Endothelial cell of umbilical vein (primary cell): Measurements from ENCODE around the gene CEP164. TPM values are rescaled to one million over a fixed set of nuclear protein-coding genes. Genes with fewer than 3 reads are reported as not detected.

ENCODE experiments used
- BruUV-seq: library from RNA; stranded (reverse); fragments of 400-500 nt; replicated peaks from 2 replicates; lab custom pipeline; 2021; lab: Mats Ljungman, UMichigan
- CTCF ChIA-PET: fragments of 300-600, 350-600 bp; sonication (Branson Sonifier 250); formaldehyde crosslinking; loops from one replicate; lab custom pipeline; 2021; ENCODE audit warnings: antibody characterized with exemption, inconsistent platforms; lab: Charles Lee
- POLR2A ChIA-PET: fragments of 300-600, 350-600 bp; sonication (Branson Sonifier 250); formaldehyde crosslinking; loops from one replicate; lab custom pipeline; 2021; ENCODE audit warnings: antibody characterized with exemption, inconsistent platforms; lab: Charles Lee
- DNase-seq: peaks from one replicate; pipeline ENCODE4 v3.0.0-alpha.2; 2011; ENCODE audit warnings: low read depth, low spot score
- FAIRE-seq: peaks from 2 replicates; lab custom pipeline; 2011; peaks lifted over from hg19 to GRCh38; lab: Jason Lieb, UNC
- H2AFZ ChIP-seq: 2 replicates; pipeline ENCODE4 v1.6.0; 2012; ENCODE audit warnings: low read depth, low read length, control low read depth, inconsistent platforms
- H3K27ac ChIP-seq: 2 replicates; pipeline ENCODE4 v1.5.1; 2011; ENCODE audit warnings: low read depth, mild to moderate bottlenecking, control low read depth, low read length, moderate library complexity; ENCODE audit not compliant: insufficient read depth
- H3K27me3 ChIP-seq, 2 experiments: 2 replicates each; pipeline versions ENCODE4 v1.6.0 to v1.6.1; 2011; ENCODE audit warnings: low read length in 2 of 2, mixed read lengths in 1 of 2; ENCODE audit not compliant: control insufficient read depth in 2 of 2, insufficient read depth in 2 of 2
- H3K36me3 ChIP-seq, 2 experiments: 2 replicates in 1 of 2; 3 replicates in 1 of 2; pipeline ENCODE4 v1.5.1; 2011; ENCODE audit warnings: low read length in 2 of 2, mild to moderate bottlenecking in 1 of 2, moderate library complexity in 1 of 2; ENCODE audit not compliant: control insufficient read depth in 2 of 2, insufficient read depth in 2 of 2; ENCODE audit errors: extremely low read depth in 1 of 2
- H3K4me1 ChIP-seq: 3 replicates; pipeline ENCODE4 v1.5.1; 2011; ENCODE audit warnings: mild to moderate bottlenecking, low read length; ENCODE audit not compliant: control insufficient read depth, insufficient read depth; ENCODE audit errors: extremely low read depth
- H3K4me2 ChIP-seq: 2 replicates; pipeline ENCODE4 v1.6.1; 2011; ENCODE audit warnings: low read length, control low read depth, mixed read lengths; ENCODE audit not compliant: insufficient read depth
- H3K4me3 ChIP-seq, 3 experiments: fragments of 200-600 bp in 1 of 3; sonication (generic), shearing (Covaris generic) in 1 of 3; replicated peaks in 1 of 3; 2 replicates each; pipeline ENCODE4 v1.5.1; 2011 to 2016; ENCODE audit warnings: control low read depth in 3 of 3, low read length in 3 of 3, mild to moderate bottlenecking in 2 of 3, inconsistent platforms in 1 of 3, low read depth in 1 of 3, moderate library complexity in 1 of 3; ENCODE audit not compliant: insufficient read depth in 1 of 3
- H3K79me2 ChIP-seq: 2 replicates; pipeline ENCODE4 v1.6.0; 2012; ENCODE audit warnings: low read length, inconsistent platforms; ENCODE audit not compliant: control insufficient read depth, insufficient read depth
- H3K9ac ChIP-seq: replicated peaks from 2 replicates; pipeline ENCODE3; 2011; ENCODE audit warnings: low read length, control low read depth; ENCODE audit not compliant: insufficient read depth; ENCODE audit errors: extremely low read depth
- H3K9me1 ChIP-seq: replicated peaks from 3 replicates; pipeline ENCODE4 v1.6.0; 2011; ENCODE audit warnings: mild to moderate bottlenecking, low read length; ENCODE audit not compliant: control insufficient read depth, insufficient read depth; ENCODE audit errors: extremely low read depth
- H3K9me3 ChIP-seq: replicated peaks from 2 replicates; pipeline ENCODE4 v1.5.1; 2012; ENCODE audit warnings: low read length, inconsistent platforms; ENCODE audit not compliant: control insufficient read depth, insufficient read depth
- H4K20me1 ChIP-seq: replicated peaks from 2 replicates; pipeline ENCODE3; 2011; ENCODE audit warnings: mild to moderate bottlenecking, low read length; ENCODE audit not compliant: control insufficient read depth, insufficient read depth; ENCODE audit errors: extremely low read depth
- EZH2 ChIP-seq: IDR thresholded peaks from 2 replicates; pipeline ENCODE4 v1.6.1; 2012; ENCODE audit warnings: borderline replicate concordance, low read depth, mild to moderate bottlenecking, moderate library complexity, low read length, inconsistent platforms; ENCODE audit not compliant: severe bottlenecking
- FOS ChIP-seq: IDR thresholded peaks from 2 replicates; pipeline ENCODE4 v1.6.1; 2011; ENCODE audit warnings: mild to moderate bottlenecking, low read length, moderate library complexity, borderline replicate concordance; ENCODE audit not compliant: insufficient read depth
- GATA2 ChIP-seq: IDR thresholded peaks from 2 replicates; pipeline ENCODE4 v1.7.0; 2011; ENCODE audit warnings: low read depth, mild to moderate bottlenecking, moderate library complexity, mixed read lengths, low read length; ENCODE audit not compliant: insufficient read length, insufficient read depth
- JUN ChIP-seq: IDR thresholded peaks from 2 replicates; pipeline ENCODE4 v1.6.1; 2011; ENCODE audit warnings: borderline replicate concordance, low read depth; ENCODE audit not compliant: insufficient read length, insufficient read depth
- MYC ChIP-seq: IDR thresholded peaks from one replicate; pipeline ENCODE4 v1.6.1; 2011; ENCODE audit warnings: mild to moderate bottlenecking, low read depth, low read length
- POLR2A ChIP-seq: IDR thresholded peaks from 2 replicates; pipeline ENCODE4 v1.6.1; 2012; ENCODE audit warnings: low read depth, mild to moderate bottlenecking, control low read depth, low read length
- POLR2AphosphoS5 ChIP-seq: IDR thresholded peaks from 2 replicates; pipeline ENCODE4 v1.6.1; 2012; ENCODE audit warnings: low read depth, mild to moderate bottlenecking, control low read depth, low read length, moderate library complexity; ENCODE audit not compliant: insufficient read depth
- dilution Hi-C: fragments of 300-500 bp; cut with MboI; formaldehyde crosslinking; loops from one replicate; pipeline ENCODE4 v1.15.0; 2019; ENCODE audit warnings: low sequenced_read_pairs; ENCODE audit not compliant: extremely low pct_ligation_motif_present
- intact Hi-C: fragments of 100-400 bp; cut with micrococcal nuclease; formaldehyde crosslinking; loops from one replicate; pipeline ENCODE4 v1.10.0; 2022
- polyA plus RNA-seq, 4 experiments: library from polyadenylated mRNA; depleted of rRNA in 3 of 4; stranded (reverse) in 3 of 4; unstranded in 1 of 4; fragments of >200 nt; gene quantifications; 2 replicates each; pipeline versions ENCODE4 v1.2.1 to v1.2.3, GENCODE V29; 2011 to 2012; ENCODE audit warnings: missing spikeins in 1 of 4
- total RNA-seq: library from RNA; stranded (reverse); gene quantifications from 2 replicates; pipeline ENCODE4 v1.2.3, GENCODE V29; 2021
- TF ChIP-seq, protein P1 (sequence below), 2 donors: IDR thresholded peaks; 1 replicate in 1 of 2; 2 replicates in 1 of 2; pipeline ENCODE4 v1.5.1; 2011; ENCODE audit warnings: low read length in 2 of 2, mild to moderate bottlenecking in 2 of 2, moderate library complexity in 2 of 2, control low read depth in 1 of 2, inconsistent platforms in 1 of 2, low read depth in 1 of 2; ENCODE audit not compliant: insufficient read depth in 1 of 2; ENCODE audit errors: extremely low read depth in 1 of 2
- TF ChIP-seq, protein P2 (sequence below): IDR thresholded peaks from 2 replicates; pipeline ENCODE4 v1.6.1; 2011; ENCODE audit not compliant: insufficient read depth, insufficient read length

Gene CEP164
- total and polyA plus RNA-seq, 2 donors (not counting 3 experiments of a cell fraction or from before 2014, with no cell fraction given), result 22.7 to 48.4 TPM

DNA sequence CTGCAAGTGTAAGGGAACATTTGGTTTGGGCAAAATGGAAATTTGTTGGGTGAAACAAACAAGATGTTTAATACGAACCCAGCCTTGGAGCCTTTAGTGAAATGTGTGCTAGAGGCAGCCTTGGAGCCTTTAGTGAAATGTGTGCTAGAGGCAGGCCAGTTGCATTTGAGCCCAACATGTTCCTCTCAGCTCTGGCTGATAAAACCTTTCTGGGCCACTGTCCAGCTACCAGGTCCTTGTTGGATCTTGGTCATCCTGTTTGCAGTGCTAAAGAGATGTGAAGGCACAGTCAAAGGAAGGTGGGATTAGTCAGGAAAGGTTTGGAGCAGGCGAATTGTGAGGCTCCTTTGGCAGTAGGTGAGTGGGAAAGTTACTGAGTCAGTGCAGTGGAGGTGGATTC lies 48.9 kb downstream of the CEP164 start:
- Histone ChIP-seq H3K79me2 (no peaks in the 10 kb centered on the region), H2AFZ (no peak overlapping the region), H4K20me1 (no peaks in the 10 kb centered on the region), H3K27ac (no peak overlapping the region), H3K9me3 (no peaks in the 10 kb centered on the region), H3K36me3 (peaks cover 2 to 27% of the 10 kb centered on the region in 2 experiments), H3K9me1 (no peaks in the 10 kb centered on the region), H3K4me3 (no peak overlapping the region), H3K4me1 (peaks cover 19% of the 10 kb centered on the region), H3K9ac (no peak overlapping the region), H3K27me3 (no peaks in the 10 kb centered on the region), H3K4me2 (no peak overlapping the region)
- dilution Hi-C loops, result no loop called here
- no peak for TF ChIP-seq POLR2AphosphoS5
- TF ChIP-seq, protein P1, sequence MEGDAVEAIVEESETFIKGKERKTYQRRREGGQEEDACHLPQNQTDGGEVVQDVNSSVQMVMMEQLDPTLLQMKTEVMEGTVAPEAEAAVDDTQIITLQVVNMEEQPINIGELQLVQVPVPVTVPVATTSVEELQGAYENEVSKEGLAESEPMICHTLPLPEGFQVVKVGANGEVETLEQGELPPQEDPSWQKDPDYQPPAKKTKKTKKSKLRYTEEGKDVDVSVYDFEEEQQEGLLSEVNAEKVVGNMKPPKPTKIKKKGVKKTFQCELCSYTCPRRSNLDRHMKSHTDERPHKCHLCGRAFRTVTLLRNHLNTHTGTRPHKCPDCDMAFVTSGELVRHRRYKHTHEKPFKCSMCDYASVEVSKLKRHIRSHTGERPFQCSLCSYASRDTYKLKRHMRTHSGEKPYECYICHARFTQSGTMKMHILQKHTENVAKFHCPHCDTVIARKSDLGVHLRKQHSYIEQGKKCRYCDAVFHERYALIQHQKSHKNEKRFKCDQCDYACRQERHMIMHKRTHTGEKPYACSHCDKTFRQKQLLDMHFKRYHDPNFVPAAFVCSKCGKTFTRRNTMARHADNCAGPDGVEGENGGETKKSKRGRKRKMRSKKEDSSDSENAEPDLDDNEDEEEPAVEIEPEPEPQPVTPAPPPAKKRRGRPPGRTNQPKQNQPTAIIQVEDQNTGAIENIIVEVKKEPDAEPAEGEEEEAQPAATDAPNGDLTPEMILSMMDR (IDR thresholded peaks at IDR 0.05; ENCODE audit: extremely low read depth in 1 of 2, insufficient read depth in 1 of 2, low read depth in 1 of 2, low read length in 2 of 2), result no peak
- no peak for TF ChIP-seq FOS
- no peak for TF ChIP-seq MYC
- no peak for TF ChIP-seq POLR2A
- no peak for TF ChIP-seq EZH2
- no peak for TF ChIP-seq GATA2
- no peak for TF ChIP-seq JUN
- TF ChIP-seq, protein P2, sequence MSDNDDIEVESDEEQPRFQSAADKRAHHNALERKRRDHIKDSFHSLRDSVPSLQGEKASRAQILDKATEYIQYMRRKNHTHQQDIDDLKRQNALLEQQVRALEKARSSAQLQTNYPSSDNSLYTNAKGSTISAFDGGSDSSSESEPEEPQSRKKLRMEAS, result no peak
- no TSS peak for BruUV-seq
- intact Hi-C loops, result no loop called here
- FAIRE-seq, result no peak
- CTCF ChIA-PET, result no interaction called here
- POLR2A ChIA-PET, result no interaction called here
- no peak for DNase-seq
